HG02678 (cell line): ENCODE data around the gene BPNT1.
"Not testable (repeated sequence)": the region's sequence is repeated elsewhere in the genome, so short reads cannot be mapped to it uniquely, and the experiment has no call there.

Experiments
- ATAC-seq: cut with Tn5 transposase; IDR thresholded peaks from one replicate; pipeline ENCODE4 v1.9.1; 2021; ENCODE audit warnings: mild to moderate bottlenecking, moderate library complexity; ENCODE audit not compliant: unreplicated experiment

The BPNT1 gene

GRCh38 chr1:220089650-220090556 is at the start of gene BPNT1:
Gene BPNT1 (minus strand): TSS chr1:220089788. CDS start chr1:220079846, 9,942 bp downstream.
- peak; percentile 56 for ATAC-seq

GRCh38 chr1:220137019-220137786 is 47.6 kb upstream of the BPNT1 start:
- ATAC-seq = no peak

GRCh38 chr1:220135755-220136154 is 46.2 kb upstream of the BPNT1 start:
- no peak for ATAC-seq

GRCh38 chr1:220129479-220130210 is 40.1 kb upstream of the BPNT1 start:
- no peak for ATAC-seq

GRCh38 chr1:220127076-220127475 is 37.5 kb upstream of the BPNT1 start:
- no peak for ATAC-seq

- ATAC-seq = no peak
Observed at GRCh38 chr1:220124542-220124941, 35.0 kb upstream of the BPNT1 start.

GRCh38 chr1:220123889-220124288 is 34.3 kb upstream of the BPNT1 start:
- no peak for ATAC-seq

GRCh38 chr1:220123066-220123465 is 33.5 kb upstream of the BPNT1 start:
- ATAC-seq = no peak

- ATAC-seq = no peak
Observed at GRCh38 chr1:220121791-220122530, 32.4 kb upstream of the BPNT1 start.

- ATAC-seq = no peak
Observed at GRCh38 chr1:220119043-220119512, 29.5 kb upstream of the BPNT1 start.

GRCh38 chr1:220113136-220113695 is 23.6 kb upstream of the BPNT1 start:
- ATAC-seq = peak; percentile 50

GRCh38 chr1:220112600-220112999 is 23.0 kb upstream of the BPNT1 start:
- not testable (repeated sequence) for ATAC-seq

- ATAC-seq = not testable (repeated sequence)
Observed at GRCh38 chr1:220110473-220110872, 20.9 kb upstream of the BPNT1 start.

GRCh38 chr1:220099826-220100225 is 10.2 kb upstream of the BPNT1 start:
- ATAC-seq = no peak

- peak; percentile 62 for ATAC-seq
Observed at GRCh38 chr1:220094016-220094911, 4.7 kb upstream of the BPNT1 start, which contains the start of gene IARS2. Gene IARS2 (plus strand): TSS chr1:220094132. CDS start chr1:220094217, 85 bp downstream.

- no peak for ATAC-seq
Observed at GRCh38 chr1:220093361-220094015, 3.9 kb upstream of the BPNT1 start.

GRCh38 chr1:220092694-220093093 is 3.1 kb upstream of the BPNT1 start:
- no peak for ATAC-seq

- ATAC-seq = peak; percentile 51
Observed at GRCh38 chr1:220086261-220086686, 3.3 kb downstream of the BPNT1 start.
